Measurements from ENCODE around the gene SEZ6L. TPM values are rescaled to one million over a fixed set of nuclear protein-coding genes. Genes with fewer than 3 reads are reported as not detected.

SEZ6L gene
- total RNA-seq, result not detected

DNA sequence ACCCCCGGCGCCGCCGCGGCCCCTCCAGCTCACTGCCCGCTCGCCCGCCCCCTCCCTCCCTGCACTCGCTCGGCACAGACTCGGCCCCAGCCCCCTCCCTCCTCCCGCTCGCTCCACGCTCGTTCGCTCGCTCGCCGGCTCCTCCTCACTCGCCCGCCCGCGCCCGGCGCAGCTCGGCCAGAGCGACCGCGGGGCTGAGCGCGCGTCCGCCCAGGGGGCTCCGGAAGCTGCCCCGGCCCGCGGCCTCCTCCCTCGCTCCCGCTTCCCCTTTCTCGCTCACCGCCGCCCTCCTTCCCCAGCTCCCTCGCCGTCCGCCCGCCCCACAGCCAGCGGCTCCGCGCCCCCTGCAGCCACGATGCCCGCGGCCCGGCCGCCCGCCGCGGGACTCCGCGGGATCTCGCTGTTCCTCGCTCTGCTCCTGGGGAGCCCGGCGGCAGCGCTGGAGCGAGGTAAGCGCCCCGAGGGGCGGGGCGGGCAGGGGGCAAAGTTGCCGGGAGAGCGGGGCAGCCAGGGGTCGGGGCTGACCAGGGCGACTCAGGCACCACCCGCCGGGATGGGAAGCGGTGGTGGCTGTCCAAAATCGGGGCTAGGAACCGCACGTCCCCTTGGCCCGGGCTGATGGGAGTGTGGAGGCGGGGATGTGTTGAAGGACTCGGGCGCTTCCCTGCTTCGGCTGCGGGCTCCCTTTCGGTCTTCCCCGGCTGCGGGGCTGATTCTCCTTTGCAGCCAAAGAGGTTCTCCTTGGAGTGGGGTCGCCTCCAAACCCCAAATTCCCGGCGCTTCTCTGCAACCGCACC, at the start of gene SEZ6L:
TSS of gene SEZ6L (plus strand) at position 148 of the 797 bp plus-strand sequence. CDS start at position 356, 208 bp downstream.
- Mint-ChIP-seq H3K27me3 (peaks cover 58% of the 10 kb centered on the region), H3K4me3 (no peak within 1 kb of the TSS), H3K27ac (no peak within 1 kb of the TSS), H3K36me3 (no peaks in the 10 kb centered on the region), H3K4me1 (no peaks in the 10 kb centered on the region), H3K9me3 (no peaks in the 10 kb centered on the region)
- ATAC-seq (ENCODE audit: low read depth) (no peak), DNase-seq (peak; percentile 28)
- POLR2A ChIA-PET, result no interaction called here

DNA sequence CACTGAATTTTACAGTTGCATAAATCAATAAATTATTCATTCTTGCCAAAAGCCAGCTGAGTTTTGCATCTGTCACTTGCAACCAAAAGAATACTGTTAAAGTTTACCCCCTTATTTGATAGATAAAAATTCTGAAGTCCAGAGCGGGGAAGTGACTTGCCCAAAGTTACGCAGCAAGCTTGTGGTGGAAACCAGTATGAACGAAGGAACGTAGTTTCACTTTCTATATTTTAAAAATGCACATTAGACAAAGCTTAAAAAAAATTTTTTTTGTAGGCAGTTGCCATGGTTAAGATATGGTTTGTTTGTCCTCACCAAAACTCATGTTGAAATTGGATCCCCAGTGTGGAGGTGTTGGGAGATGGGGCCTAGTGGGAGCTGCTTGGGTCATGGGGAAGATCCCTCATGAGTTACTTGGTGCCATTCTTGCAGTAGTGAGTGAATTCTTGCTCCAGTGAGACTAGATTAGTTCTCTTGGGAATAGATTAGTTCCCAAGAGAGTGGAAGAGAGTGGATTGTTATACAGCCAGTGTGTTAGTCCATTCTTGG, 46.3 kb upstream of the SEZ6L start:
- Mint-ChIP-seq H3K27me3 (peaks cover 6% of the 10 kb centered on the region), H3K36me3 (no peaks in the 10 kb centered on the region), H3K4me3 (peak overlapping the region; percentile 50), H3K27ac (no peak overlapping the region), H3K9me3 (no peaks in the 10 kb centered on the region), H3K4me1 (peaks cover 2% of the 10 kb centered on the region)
- POLR2A ChIA-PET, result no interaction called here
- ATAC-seq (ENCODE audit: low read depth), result no peak
- DNase-seq, result no peak

DNA sequence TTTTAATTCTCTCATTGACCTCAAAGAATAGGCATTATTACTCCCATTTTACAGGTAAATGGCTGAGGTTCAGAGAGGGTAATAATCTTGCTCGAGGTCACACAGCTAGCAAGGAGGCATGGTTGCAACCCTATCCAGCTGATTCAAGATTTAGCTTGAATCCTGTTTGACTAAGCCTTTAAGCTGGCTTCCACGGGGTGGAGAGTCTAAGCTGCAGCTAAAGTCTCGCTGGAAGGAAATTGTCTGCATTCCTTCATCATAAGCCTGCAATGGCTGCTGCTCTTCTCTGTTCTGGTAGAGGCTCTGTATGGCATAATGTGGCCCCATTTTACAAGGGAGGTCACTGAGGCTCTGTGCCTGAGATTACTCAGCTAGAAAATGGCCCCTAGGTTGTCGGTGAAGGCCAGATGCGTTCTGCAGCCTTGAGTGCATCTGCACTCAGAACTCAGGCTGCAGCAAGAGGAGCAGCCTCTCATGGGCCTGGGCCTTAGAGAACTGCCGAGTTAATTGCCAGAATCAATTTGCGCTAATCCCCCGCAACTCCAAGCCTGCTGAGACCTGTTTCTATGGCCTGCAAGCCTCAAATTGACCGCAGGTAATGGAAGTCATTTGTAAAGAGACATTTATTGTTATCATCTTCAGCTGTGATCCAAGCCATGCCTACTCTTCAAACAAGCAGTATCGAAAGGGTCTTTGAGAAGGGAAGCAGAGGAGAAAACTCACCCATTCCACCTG, 44.1 kb upstream of the SEZ6L start:
- H3K36me3 Mint-ChIP-seq, result no peaks in the 10 kb centered on the region
- no peak overlapping the region for H3K27ac Mint-ChIP-seq
- no peak for ATAC-seq (ENCODE audit: low read depth)
- H3K27me3 Mint-ChIP-seq, result peaks cover under 1% of the 10 kb centered on the region
- DNase-seq, result no peak
- no peaks in the 10 kb centered on the region for H3K9me3 Mint-ChIP-seq
- H3K4me3 Mint-ChIP-seq, result no peak overlapping the region
- peaks cover 2% of the 10 kb centered on the region for H3K4me1 Mint-ChIP-seq
- POLR2A ChIA-PET, result no interaction called here

DNA sequence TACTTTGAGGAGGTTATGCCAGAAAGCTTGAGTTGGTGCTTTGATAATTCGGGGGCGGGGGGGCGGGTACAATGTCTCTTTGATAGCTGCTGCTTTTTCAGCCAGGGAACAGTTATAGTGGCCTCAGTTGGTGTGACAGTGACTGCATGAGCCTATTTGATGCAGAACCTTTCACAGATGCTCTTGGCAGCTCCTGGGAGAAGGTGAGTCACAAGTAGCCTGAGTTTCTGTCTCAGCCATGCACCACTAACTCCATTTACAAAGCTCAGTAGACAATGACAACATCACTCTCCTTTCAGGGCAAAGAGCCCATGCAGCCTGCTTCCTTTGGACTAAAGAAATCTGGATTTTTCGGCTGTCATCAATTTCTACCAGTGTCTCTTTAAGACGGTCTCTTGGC, 42.1 kb upstream of the SEZ6L start:
- ATAC-seq (ENCODE audit: low read depth), result no peak
- POLR2A ChIA-PET, result no interaction called here
- H3K36me3 Mint-ChIP-seq, result no peaks in the 10 kb centered on the region
- H3K4me1 Mint-ChIP-seq, result peaks cover 2% of the 10 kb centered on the region
- H3K9me3 Mint-ChIP-seq, result no peaks in the 10 kb centered on the region
- H3K27me3 Mint-ChIP-seq, result no peaks in the 10 kb centered on the region
- H3K4me3 Mint-ChIP-seq, result no peak overlapping the region
- no peak overlapping the region for H3K27ac Mint-ChIP-seq
- no peak for DNase-seq

DNA sequence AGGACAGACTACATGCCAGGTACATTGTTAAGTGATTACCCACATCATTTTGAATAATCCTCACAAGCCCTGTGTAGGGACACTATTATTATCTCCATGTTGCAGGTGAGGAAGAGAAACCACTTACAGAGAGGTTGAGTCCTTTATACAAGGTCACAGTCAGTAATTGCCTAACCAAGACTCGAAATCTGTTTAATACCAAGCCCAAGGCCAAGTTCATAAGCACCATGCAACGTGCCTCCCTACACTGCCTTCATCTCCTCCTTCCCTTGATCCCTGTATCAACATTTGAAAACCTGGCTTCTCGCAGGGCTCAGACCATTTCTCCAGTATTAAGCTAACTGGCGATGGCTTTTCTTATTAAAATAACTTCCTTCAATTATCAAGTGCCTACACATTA, 41.7 kb upstream of the SEZ6L start:
- Mint-ChIP-seq H3K27me3 (peaks cover 2% of the 10 kb centered on the region), H3K4me3 (no peak overlapping the region), H3K36me3 (no peaks in the 10 kb centered on the region), H3K9me3 (no peaks in the 10 kb centered on the region), H3K4me1 (peaks cover 2% of the 10 kb centered on the region), H3K27ac (no peak overlapping the region)
- POLR2A ChIA-PET, result no interaction called here
- DNase-seq (no peak), ATAC-seq (ENCODE audit: low read depth) (no peak)

GRCh38 chr22:26131589-26132154, 37.6 kb upstream of the SEZ6L start:
- Mint-ChIP-seq H3K4me3 (no peak overlapping the region), H3K27me3 (peaks cover 2% of the 10 kb centered on the region), H3K4me1 (no peaks in the 10 kb centered on the region), H3K27ac (no peak overlapping the region), H3K36me3 (no peaks in the 10 kb centered on the region), H3K9me3 (no peaks in the 10 kb centered on the region)
- DNase-seq (no peak), ATAC-seq (ENCODE audit: low read depth) (no peak)
- POLR2A ChIA-PET, result no interaction called here

- Mint-ChIP-seq H3K27ac (no peak overlapping the region), H3K9me3 (no peaks in the 10 kb centered on the region), H3K4me3 (no peak overlapping the region), H3K27me3 (peaks cover 6% of the 10 kb centered on the region), H3K4me1 (no peaks in the 10 kb centered on the region), H3K36me3 (no peaks in the 10 kb centered on the region)
- DNase-seq, result no peak
- POLR2A ChIA-PET, result no interaction called here
- ATAC-seq (ENCODE audit: low read depth), result no peak
Measured at GRCh38 chr22:26134654-26135330, 34.5 kb upstream of the SEZ6L start.

DNA sequence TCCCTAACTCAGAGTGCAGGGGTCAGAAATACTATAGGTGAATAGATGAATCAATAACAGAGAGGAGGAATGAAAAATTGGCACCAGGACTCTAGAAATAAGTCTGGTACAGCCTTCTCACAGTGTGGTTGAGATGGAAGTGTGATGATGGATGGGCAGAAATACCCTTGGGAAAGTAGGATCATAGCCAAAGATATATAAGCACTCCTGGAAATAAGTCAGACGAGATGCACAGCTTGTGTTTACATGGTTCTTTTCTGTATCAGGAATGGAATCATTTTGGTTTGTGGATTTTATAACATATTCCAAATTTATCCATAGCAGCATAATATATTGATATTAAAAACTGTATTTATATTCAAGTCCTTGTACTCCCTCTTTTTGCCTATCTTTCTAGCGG, 33.5 kb upstream of the SEZ6L start:
- DNase-seq (no peak), ATAC-seq (ENCODE audit: low read depth) (no peak)
- Mint-ChIP-seq H3K4me3 (no peak overlapping the region), H3K4me1 (no peaks in the 10 kb centered on the region), H3K27ac (no peak overlapping the region), H3K36me3 (no peaks in the 10 kb centered on the region), H3K9me3 (no peaks in the 10 kb centered on the region), H3K27me3 (peaks cover 15% of the 10 kb centered on the region)
- POLR2A ChIA-PET, result no interaction called here

GRCh38 chr22:26139310-26139709, 30.0 kb upstream of the SEZ6L start:
- DNase-seq (no peak), ATAC-seq (ENCODE audit: low read depth) (no peak)
- H3K9me3 Mint-ChIP-seq, result no peaks in the 10 kb centered on the region
- H3K27me3 Mint-ChIP-seq, result peaks cover 13% of the 10 kb centered on the region
- H3K4me1 Mint-ChIP-seq, result no peaks in the 10 kb centered on the region
- POLR2A ChIA-PET, result no interaction called here
- no peak overlapping the region for H3K27ac Mint-ChIP-seq
- H3K36me3 Mint-ChIP-seq, result no peaks in the 10 kb centered on the region
- no peak overlapping the region for H3K4me3 Mint-ChIP-seq

- no peak for DNase-seq
- H3K27me3 Mint-ChIP-seq, result peaks cover 13% of the 10 kb centered on the region
- POLR2A ChIA-PET, result no interaction called here
- H3K27ac Mint-ChIP-seq, result no peak overlapping the region
- H3K36me3 Mint-ChIP-seq, result no peaks in the 10 kb centered on the region
- H3K4me1 Mint-ChIP-seq, result no peaks in the 10 kb centered on the region
- H3K4me3 Mint-ChIP-seq, result no peak overlapping the region
- H3K9me3 Mint-ChIP-seq, result no peaks in the 10 kb centered on the region
- no peak for ATAC-seq (ENCODE audit: low read depth)
Measured at GRCh38 chr22:26141831-26142230, 27.4 kb upstream of the SEZ6L start.

DNA sequence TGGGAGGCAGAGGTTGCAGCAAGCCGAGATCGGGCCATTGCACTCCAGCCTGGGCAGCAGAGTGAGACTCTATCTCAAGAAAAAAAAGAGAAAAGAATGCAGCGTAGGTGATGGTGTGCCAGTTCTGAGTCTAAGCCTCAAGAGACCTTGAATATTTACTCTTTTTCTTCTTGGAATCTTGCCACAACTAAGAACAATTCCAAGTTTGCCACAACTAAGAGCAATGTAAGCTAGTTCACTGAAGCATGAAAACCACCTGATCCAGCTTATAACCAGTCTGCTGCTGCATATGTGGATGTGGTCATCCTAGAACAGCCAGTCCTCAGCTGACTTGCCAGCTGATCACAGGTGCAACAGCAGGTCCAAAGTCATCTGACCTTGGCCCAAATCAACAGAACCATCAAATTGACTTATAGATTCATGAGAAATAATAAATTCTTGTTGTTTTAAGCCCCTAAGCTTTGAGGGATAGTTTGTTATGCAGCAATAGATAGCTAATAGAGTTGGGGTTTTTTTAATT, 25.4 kb upstream of the SEZ6L start:
- Mint-ChIP-seq H3K4me3 (no peak overlapping the region), H3K4me1 (no peaks in the 10 kb centered on the region), H3K27ac (no peak overlapping the region), H3K36me3 (no peaks in the 10 kb centered on the region), H3K27me3 (peaks cover 17% of the 10 kb centered on the region), H3K9me3 (no peaks in the 10 kb centered on the region)
- no peak for ATAC-seq (ENCODE audit: low read depth)
- DNase-seq, result no peak
- POLR2A ChIA-PET, result no interaction called here

GRCh38 chr22:26159886-26160285, 9.4 kb upstream of the SEZ6L start:
- no peak for DNase-seq
- Mint-ChIP-seq H3K9me3 (no peaks in the 10 kb centered on the region), H3K27ac (no peak overlapping the region), H3K4me1 (no peaks in the 10 kb centered on the region), H3K4me3 (no peak overlapping the region), H3K36me3 (no peaks in the 10 kb centered on the region), H3K27me3 (no peaks in the 10 kb centered on the region)
- POLR2A ChIA-PET, result no interaction called here
- no peak for ATAC-seq (ENCODE audit: low read depth)

GRCh38 chr22:26161746-26162145, 7.5 kb upstream of the SEZ6L start:
- Mint-ChIP-seq H3K36me3 (no peaks in the 10 kb centered on the region), H3K27me3 (peaks cover 3% of the 10 kb centered on the region), H3K4me1 (no peaks in the 10 kb centered on the region), H3K27ac (no peak overlapping the region), H3K4me3 (no peak overlapping the region), H3K9me3 (no peaks in the 10 kb centered on the region)
- ATAC-seq (ENCODE audit: low read depth) (no peak), DNase-seq (no peak)
- POLR2A ChIA-PET, result no interaction called here
